Measurements from ENCODE around the gene BCR. TPM values are rescaled to one million over a fixed set of nuclear protein-coding genes. Genes with fewer than 3 reads are reported as not detected.

Gene BCR
- total and polyA plus RNA-seq, 2 of the 13 experiments (the other 11 are each of a cell fraction or from before 2014, with no cell fraction given) = 19.9 to 33.6 TPM

GRCh38 chr22:23142546-23143105, 37.7 kb upstream of the BCR start (continued):
- TF ChIP-seq ZBTB34 (CRISPR knock-in tag; IDR thresholded peaks at IDR 0.05) (no peak), ZC3H4 (CRISPR knock-in tag; IDR thresholded peaks at IDR 0.05; ENCODE audit: borderline replicate concordance) (0 out of 2 replicates have a peak, but pooled peaks have one; percentile 8), HDAC1 (CRISPR knock-in tag; IDR thresholded peaks at IDR 0.05) (peak; percentile 6; the same call in 1 of the 2 replicates), ZNF333 (CRISPR knock-in tag; IDR thresholded peaks at IDR 0.05; ENCODE audit: borderline replicate concordance) (peak; percentile 70; the same call in 1 of the 2 replicates), IKZF1 (IDR thresholded peaks at IDR 0.05) (no peak), ZNF414 (CRISPR knock-in tag; IDR thresholded peaks at IDR 0.05) (0 out of 2 replicates have a peak, but pooled peaks have one; percentile 83), ZNF33B (CRISPR knock-in tag; IDR thresholded peaks at IDR 0.05) (no peak), ASH2L (IDR thresholded peaks at IDR 0.05; ENCODE audit: insufficient read length, low read depth, low read length) (peak; percentile 78), ZMYM3 (CRISPR knock-in tag; IDR thresholded peaks at IDR 0.05) (peak; percentile 90), MAFK (conservative IDR thresholded peaks at IDR 0.05 in 1 of 2, IDR thresholded peaks at IDR 0.05 in 1 of 2; ENCODE audit: low read length in 2 of 2) (no peak), ZNF687 (CRISPR knock-in tag; IDR thresholded peaks at IDR 0.05) (peak; percentile 17; the same call in 1 of the 2 replicates), ZFX (CRISPR knock-in tag; IDR thresholded peaks at IDR 0.05; ENCODE audit: low read depth) (peak; percentile 17; the same call in 1 of the 2 replicates), ZNF609 (CRISPR knock-in tag; IDR thresholded peaks at IDR 0.05; ENCODE audit: borderline replicate concordance) (0 out of 2 replicates have a peak, but pooled peaks have one; percentile 1), CHD4 (IDR thresholded peaks at IDR 0.05; ENCODE audit: borderline replicate concordance, low read length) (peak; percentile 91)
